Liver (tissue), 9 donors: Measurements from ENCODE around the gene SMIM13. TPM values are rescaled to one million over a fixed set of nuclear protein-coding genes. Genes with fewer than 3 reads are reported as not detected.
A peak's percentile ranks its signal among the peaks of the same experiment; 100 is the strongest.

Experiments
- DNase-seq: peaks from one replicate; pipeline ENCODE4 v3.0.0-alpha.2; 2017; ENCODE audit warnings: low spot score
- H3K27ac ChIP-seq, 2 donors: one replicate each; pipeline ENCODE4 v1.7.0; 2013; ENCODE audit warnings: inconsistent platforms in 2 of 2, low read length in 2 of 2, control low read depth in 1 of 2, low read depth in 1 of 2, mild to moderate bottlenecking in 1 of 2
- H3K27me3 ChIP-seq, 4 donors: one replicate each; pipeline versions ENCODE4 v1.6.1 to v1.7.0; 2013; ENCODE audit warnings: low read length in 3 of 4, inconsistent platforms in 1 of 4, mild to moderate bottlenecking in 1 of 4, moderate library complexity in 1 of 4; ENCODE audit not compliant: control insufficient read depth in 4 of 4, insufficient read depth in 4 of 4
- H3K36me3 ChIP-seq, 4 donors: one replicate each; pipeline versions ENCODE4 v1.6.1 to v1.7.0; 2013; ENCODE audit warnings: low read length in 3 of 4, mild to moderate bottlenecking in 3 of 4, low read depth in 1 of 4, moderate library complexity in 1 of 4; ENCODE audit not compliant: control insufficient read depth in 4 of 4, insufficient read depth in 3 of 4
- H3K4me1 ChIP-seq, 4 donors: one replicate each; pipeline versions ENCODE4 v1.6.1 to v1.7.0; 2013; ENCODE audit warnings: low read length in 3 of 4, mild to moderate bottlenecking in 3 of 4, moderate library complexity in 1 of 4; ENCODE audit not compliant: control insufficient read depth in 4 of 4, insufficient read depth in 4 of 4
- H3K4me3 ChIP-seq, 3 donors: one replicate each; pipeline versions ENCODE4 v1.6.1 to v1.7.0; 2013; ENCODE audit warnings: low read length in 3 of 3, control low read depth in 1 of 3, low read depth in 1 of 3, mild to moderate bottlenecking in 1 of 3
- H3K9ac ChIP-seq, 2 donors: one replicate each; pipeline ENCODE4 v1.7.0; 2013; ENCODE audit warnings: low read length in 2 of 2, mild to moderate bottlenecking in 2 of 2, moderate library complexity in 2 of 2, control low read depth in 1 of 2, low read depth in 1 of 2
- H3K9me3 ChIP-seq, 4 donors: one replicate each; pipeline versions ENCODE4 v1.6.1 to v1.7.0; 2013; ENCODE audit warnings: low read length in 3 of 4; ENCODE audit not compliant: control insufficient read depth in 4 of 4
- ATF3 ChIP-seq: IDR thresholded peaks from 2 replicates; pipeline ENCODE4 v1.6.1; 2016; ENCODE audit warnings: antibody characterized with exemption
- CTCF ChIP-seq: fragments of 150-350 bp; IDR thresholded peaks from 2 replicates; pipeline ENCODE4 v1.5.1; 2017; ENCODE audit warnings: improper control_type of control experiment, low read depth, low read length; ENCODE audit not compliant: missing input control
- FOXA1 ChIP-seq: IDR thresholded peaks from 2 replicates; pipeline ENCODE4 v1.6.1; 2016; ENCODE audit warnings: antibody characterized with exemption
- GABPA ChIP-seq, 2 donors: IDR thresholded peaks in 1 of 2; conservative IDR thresholded peaks in 1 of 2; 2 replicates each; pipeline ENCODE4 v1.6.1; 2016; ENCODE audit warnings: antibody characterized with exemption in 2 of 2, mild to moderate bottlenecking in 1 of 2, moderate library complexity in 1 of 2
- HNF4A ChIP-seq, 2 donors: conservative IDR thresholded peaks; 2 replicates each; pipeline ENCODE4 v1.6.1; 2016; ENCODE audit warnings: antibody characterized with exemption in 2 of 2, mild to moderate bottlenecking in 2 of 2
- HNF4G ChIP-seq: IDR thresholded peaks from 2 replicates; pipeline ENCODE4 v1.6.1; 2016; ENCODE audit warnings: antibody characterized with exemption
- JUND ChIP-seq, 2 donors: IDR thresholded peaks; 2 replicates each; pipeline ENCODE4 v1.6.1; 2016; ENCODE audit warnings: antibody characterized with exemption in 2 of 2
- MAX ChIP-seq: IDR thresholded peaks from 2 replicates; pipeline ENCODE4 v1.6.1; 2016; ENCODE audit warnings: antibody characterized with exemption
- NR2F2 ChIP-seq: IDR thresholded peaks from 2 replicates; pipeline ENCODE4 v1.6.1; 2016; ENCODE audit warnings: antibody characterized with exemption
- RXRA ChIP-seq, 2 donors: IDR thresholded peaks; 2 replicates each; pipeline ENCODE4 v1.6.1; 2017 to 2018; ENCODE audit warnings: antibody characterized with exemption in 2 of 2, mild to moderate bottlenecking in 1 of 2
- SP1 ChIP-seq: IDR thresholded peaks from 2 replicates; pipeline ENCODE4 v1.6.1; 2018; ENCODE audit warnings: antibody characterized with exemption, mild to moderate bottlenecking
- TAF1 ChIP-seq: conservative IDR thresholded peaks from 2 replicates; pipeline ENCODE4 v1.6.1; 2016; ENCODE audit warnings: antibody characterized with exemption, mild to moderate bottlenecking
- ZBTB33 ChIP-seq: IDR thresholded peaks from 2 replicates; pipeline ENCODE4 v1.6.1; 2016; ENCODE audit warnings: antibody characterized with exemption
- WGBS: extraction: QIAGEN DNeasy Blood & Tissue Kit; methylation state at CpG from one replicate; pipeline ENCODE4 v1.1.7; 2013; 5-methylcytosine and 5-hydroxymethylcytosine counted together
- polyA plus RNA-seq, 2 donors: library from polyadenylated mRNA; stranded (reverse) in 1 of 2; unstranded in 1 of 2; fragments of 200-250 nt in 1 of 2; fragments of >200 nt in 1 of 2; fragmentation: Nextera tagmentation in 1 of 2; extraction: Ambion mirVana in 1 of 2; gene quantifications; one replicate each; pipeline versions ENCODE4 v1.2.1 to v1.2.3, GENCODE V29; 2013 to 2015
- total RNA-seq, 2 donors: library from RNA; depleted of rRNA; stranded (reverse); fragments of >200 nt; gene quantifications; one replicate each; pipeline ENCODE4 v1.2.3, GENCODE V29; 2014
- donor health status: healthy.
- donor health status: healthy.
- donor health status: healthy.
- donor health status: healthy.
- donor health status: healthy.

The SMIM13 gene
- total and polyA plus RNA-seq, 4 donors = 2.8 to 9.0 (median 5.8) TPM

GRCh38 chr6:11120271-11121005 is 26.8 kb downstream of the SMIM13 start:
- no peak overlapping the region for H3K27ac ChIP-seq
- WGBS = 91% methylated on average over 4 of the region's 4 CpGs
- H3K4me3 ChIP-seq = no peak overlapping the region
- no peaks in the 10 kb centered on the region for H3K27me3 ChIP-seq
- TF ChIP-seq FOXA1 = no peak
- TF ChIP-seq JUND (IDR thresholded peaks at IDR 0.05) = no peak
- no peak for TF ChIP-seq MAX
- no peak overlapping the region for H3K9ac ChIP-seq
- H3K9me3 ChIP-seq = no peaks in the 10 kb centered on the region
- no peaks in the 10 kb centered on the region for H3K36me3 ChIP-seq
- no peak for DNase-seq
- peaks cover 0 to 1% (median 0%) of the 10 kb centered on the region in 4 donors for H3K4me1 ChIP-seq

- 93% methylated on average over 2 of the region's 2 CpGs for WGBS
- TF ChIP-seq TAF1 (no peak), ZBTB33 (no peak), JUND (IDR thresholded peaks at IDR 0.05) (no peak), ATF3 (no peak), HNF4A (conservative IDR thresholded peaks at IDR 0.05) (no peak), SP1 (no peak), CTCF (no peak), NR2F2 (no peak), GABPA (IDR thresholded peaks at IDR 0.05 in 1 of 2, conservative IDR thresholded peaks at IDR 0.05 in 1 of 2) (no peak)
- no peak for DNase-seq
- Histone ChIP-seq H3K9ac (no peak overlapping the region), H3K27me3 (no peaks in the 10 kb centered on the region), H3K27ac (no peak overlapping the region), H3K4me3 (no peak overlapping the region), H3K9me3 (no peaks in the 10 kb centered on the region), H3K36me3 (no peaks in the 10 kb centered on the region), H3K4me1 (peaks cover 0 to 1% (median 0%) of the 10 kb centered on the region in 4 donors)
Observed at GRCh38 chr6:11121851-11122250, 28.2 kb downstream of the SMIM13 start.

GRCh38 chr6:11122380-11122779 is 28.7 kb downstream of the SMIM13 start:
- WGBS = 58% methylated on average over 1 of the region's 1 CpG
- Histone ChIP-seq H3K4me1 (peaks cover 0 to 1% (median 0%) of the 10 kb centered on the region in 4 donors), H3K9me3 (no peaks in the 10 kb centered on the region), H3K9ac (no peak overlapping the region), H3K27me3 (no peaks in the 10 kb centered on the region), H3K36me3 (no peaks in the 10 kb centered on the region), H3K4me3 (no peak overlapping the region), H3K27ac (no peak overlapping the region)
- DNase-seq = no peak
- TF ChIP-seq HNF4G = peak; percentile 37
- TF ChIP-seq HNF4A (conservative IDR thresholded peaks at IDR 0.05) = peak; percentile 77 to 90
- TF ChIP-seq NR2F2 = peak; percentile 75
- peak; percentile 65 to 83 for TF ChIP-seq RXRA (IDR thresholded peaks at IDR 0.05)
- TF ChIP-seq SP1 = no peak
